HG02885 (cell line): ENCODE data around the gene ANKS4B.
"Not testable (repeated sequence)": the region's sequence is repeated elsewhere in the genome, so short reads cannot be mapped to it uniquely, and the experiment has no call there.

Source experiments
- ATAC-seq: cut with Tn5 transposase; IDR thresholded peaks from one replicate; pipeline ENCODE4 v1.9.1; 2021; ENCODE audit warnings: mild to moderate bottlenecking; ENCODE audit not compliant: unreplicated experiment, poor library complexity

Gene ANKS4B

DNA sequence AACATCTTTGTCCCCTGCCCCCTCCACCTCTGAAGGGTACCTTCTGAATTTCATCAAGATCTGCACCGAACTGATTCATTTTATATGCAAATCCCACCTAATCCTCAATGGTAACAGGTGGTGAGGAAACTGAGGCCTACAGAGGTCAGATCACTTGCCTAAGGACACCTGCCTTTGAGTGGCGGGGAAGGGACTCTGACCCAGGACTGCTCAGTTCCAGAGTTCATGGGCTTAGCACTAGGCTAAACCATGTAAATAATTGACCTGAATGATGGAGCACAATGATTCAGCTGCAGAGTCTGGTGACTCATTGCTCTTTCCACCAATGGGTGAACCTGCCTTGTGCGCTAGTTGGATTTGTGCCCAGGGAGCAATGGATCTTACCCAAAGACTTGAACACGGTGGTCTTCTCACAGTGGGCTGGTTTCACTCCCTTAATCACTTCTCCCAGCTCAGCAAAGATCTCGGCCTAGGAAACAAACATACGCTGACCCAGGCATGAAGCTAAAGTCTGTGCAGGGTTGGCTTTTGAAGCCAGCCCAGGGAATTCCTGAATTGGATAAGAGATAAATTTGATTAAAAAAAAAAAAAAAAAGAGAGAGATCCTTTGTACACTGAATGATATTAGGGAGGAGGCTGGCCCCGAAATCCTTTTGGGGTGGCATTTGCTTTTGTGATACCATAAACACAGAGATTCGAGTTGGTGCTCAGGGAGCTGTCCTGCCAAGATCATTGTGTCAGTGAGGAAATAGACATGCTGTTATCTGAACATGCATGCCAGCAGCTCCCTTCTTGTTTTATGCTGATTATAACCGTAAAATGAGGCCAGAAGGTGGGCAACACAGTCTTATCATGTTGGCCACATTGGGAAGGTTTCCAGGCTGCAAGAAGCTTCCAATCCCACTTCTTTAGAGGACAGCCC, 27.6 kb downstream of the ANKS4B start:
- no peak for ATAC-seq

DNA sequence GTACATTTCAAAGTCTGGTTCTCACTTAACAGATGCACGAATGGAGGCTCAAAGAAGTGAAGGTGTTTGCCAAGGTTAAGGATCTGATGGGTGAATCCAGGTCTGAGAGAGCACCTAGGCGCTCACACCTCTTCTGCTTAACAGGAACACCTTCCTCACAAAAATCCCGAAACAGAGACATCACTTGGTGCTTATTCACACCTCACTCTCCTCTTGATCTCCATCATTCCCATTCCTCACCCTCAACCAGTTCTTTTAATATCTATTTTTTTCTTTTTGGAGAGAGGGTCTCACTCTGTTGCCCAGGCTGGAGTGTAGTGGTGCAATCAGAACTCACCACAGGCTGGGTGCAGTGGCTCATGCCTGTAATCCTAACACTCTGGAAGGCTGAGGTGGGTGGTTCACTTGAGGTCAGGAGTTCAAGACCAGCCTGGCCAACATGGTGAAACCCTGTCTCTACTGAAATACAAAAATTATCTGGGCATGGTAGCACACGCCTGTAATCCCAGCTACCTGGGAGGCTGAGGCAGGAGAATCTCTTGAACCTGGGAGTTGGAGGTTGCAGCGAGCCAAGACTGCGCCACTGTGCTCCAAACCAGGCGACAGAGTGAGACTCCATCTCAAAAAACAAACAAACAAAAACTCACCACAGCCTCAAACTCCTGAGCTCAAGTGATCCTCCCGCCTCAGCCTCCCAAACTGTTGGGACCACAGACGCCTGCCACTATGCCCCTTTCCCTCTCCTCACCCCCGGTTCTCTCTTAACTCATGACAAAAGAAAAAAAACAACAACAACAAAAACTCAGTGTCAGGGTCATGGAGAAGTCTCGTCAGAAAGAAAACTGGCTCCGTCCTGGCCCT, 29.5 kb downstream of the ANKS4B start:
- no peak for ATAC-seq

DNA sequence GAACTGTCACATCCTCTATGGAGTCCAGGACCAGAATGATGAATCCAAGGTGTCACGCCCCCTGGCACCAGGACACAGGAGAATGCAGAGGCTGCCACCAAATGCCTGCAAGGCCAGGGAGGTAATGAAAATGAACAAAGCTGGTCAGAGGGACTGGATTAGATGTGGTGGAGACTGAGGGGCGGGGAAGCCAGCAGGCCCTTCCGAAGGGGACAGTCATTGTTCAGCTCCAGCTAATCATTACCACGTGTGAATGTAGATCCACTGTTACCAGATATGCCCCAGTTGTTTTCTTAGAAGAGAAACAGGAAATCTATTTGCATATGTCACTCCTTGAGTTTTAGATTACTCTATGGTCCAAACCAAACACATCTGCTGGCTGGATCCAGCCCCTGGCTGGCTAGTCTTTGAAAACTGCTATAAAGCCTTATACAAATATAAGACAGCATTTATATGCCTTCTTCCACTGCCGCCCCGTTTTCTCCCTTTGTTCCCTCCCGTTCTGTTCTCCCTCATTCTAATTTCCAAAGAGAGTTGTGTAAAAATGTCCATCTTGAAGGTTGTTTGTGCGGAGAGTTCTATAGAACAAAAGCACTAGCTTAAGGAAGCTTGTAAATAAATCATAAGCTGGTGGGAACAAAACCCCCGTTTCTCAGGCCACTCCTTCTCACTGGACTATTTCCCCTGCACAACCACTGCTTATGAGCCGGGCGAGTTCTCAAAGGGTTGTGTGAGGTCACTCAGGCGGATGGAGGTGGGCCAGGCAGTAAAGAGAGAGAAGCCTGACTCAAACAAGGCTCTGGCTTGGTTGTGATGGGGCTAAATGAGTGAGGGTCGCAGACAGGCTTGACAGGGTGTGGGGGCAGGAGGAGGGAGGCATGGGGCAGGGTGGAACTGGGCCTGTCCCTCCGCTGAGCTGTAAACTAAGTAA, 30.4 kb downstream of the ANKS4B start:
- ATAC-seq = peak; percentile 58

DNA sequence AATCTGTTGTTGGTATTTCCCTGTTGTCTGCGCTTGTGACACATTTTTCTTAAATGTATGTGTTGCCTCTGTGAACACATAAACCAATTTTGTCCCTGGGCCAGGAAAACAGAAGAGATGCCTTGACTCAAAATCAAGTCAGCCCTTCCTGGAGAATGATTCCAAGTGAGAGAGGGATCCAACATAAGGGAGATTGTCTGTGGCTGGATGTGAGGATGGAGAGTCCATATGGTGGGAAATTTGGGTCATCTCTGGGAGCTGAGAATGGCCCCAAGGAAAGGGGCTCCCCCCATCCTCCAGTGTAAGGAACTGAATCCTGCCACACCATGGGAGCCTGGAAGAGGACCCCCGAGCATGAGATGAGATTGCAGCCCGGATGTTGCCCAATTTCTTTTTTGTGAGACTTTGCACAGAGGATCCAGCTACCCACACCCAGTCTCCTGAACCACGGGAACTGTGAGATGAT, 31.1 kb downstream of the ANKS4B start:
- ATAC-seq = no peak

DNA sequence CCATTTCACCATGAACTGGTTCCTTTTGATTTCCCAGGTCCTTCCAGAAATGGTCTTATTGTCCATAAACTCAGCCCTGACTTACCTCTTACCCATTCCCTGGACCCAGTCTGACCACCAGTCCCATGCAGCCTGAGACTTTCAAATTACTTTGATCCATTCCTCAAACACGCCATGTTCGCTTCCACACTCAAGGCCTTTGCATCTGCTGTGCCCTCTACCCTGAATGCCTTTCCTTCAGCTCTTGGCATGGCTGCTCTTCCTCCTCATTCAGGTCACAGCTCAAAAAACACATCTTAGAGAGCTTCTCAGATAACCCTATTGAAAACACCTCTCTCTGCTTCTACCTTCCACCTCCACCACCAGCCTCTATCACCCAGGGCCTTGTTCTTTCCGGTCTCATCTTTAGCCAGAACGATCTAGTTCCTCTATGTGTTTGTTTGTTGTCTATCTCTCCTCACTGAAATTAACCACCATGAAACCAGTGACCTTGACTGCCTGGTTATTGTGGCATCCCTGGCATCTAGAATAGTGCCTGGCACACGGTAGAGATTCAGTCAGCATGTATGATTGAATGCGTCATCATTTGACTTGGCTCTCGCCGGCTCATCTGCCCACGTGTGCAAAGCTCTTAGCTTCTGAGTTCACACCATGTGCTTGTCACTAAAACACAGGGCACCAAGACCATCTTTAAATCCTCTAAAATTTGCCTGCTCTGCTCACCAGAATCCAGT, 31.8 kb downstream of the ANKS4B start:
- ATAC-seq = no peak

DNA sequence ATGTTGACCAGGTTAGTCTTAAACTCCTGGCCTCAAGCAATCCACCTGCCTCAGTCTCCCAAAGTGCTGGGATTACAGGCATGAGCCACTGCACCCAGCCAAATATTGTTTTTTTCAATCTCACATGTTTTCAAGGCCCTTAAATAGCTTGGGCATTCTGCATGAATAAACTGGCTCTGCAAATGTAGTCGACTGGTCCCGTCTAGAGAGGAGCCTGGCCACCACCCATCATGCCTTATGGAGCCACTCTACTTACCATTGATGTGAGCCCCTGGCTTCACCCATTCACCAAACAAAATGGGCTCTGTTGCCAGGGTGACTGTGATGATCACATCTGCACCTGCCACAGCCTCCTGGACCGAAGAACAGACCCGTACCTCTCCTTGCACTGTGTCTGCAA, 33.8 kb downstream of the ANKS4B start:
- ATAC-seq = no peak

DNA sequence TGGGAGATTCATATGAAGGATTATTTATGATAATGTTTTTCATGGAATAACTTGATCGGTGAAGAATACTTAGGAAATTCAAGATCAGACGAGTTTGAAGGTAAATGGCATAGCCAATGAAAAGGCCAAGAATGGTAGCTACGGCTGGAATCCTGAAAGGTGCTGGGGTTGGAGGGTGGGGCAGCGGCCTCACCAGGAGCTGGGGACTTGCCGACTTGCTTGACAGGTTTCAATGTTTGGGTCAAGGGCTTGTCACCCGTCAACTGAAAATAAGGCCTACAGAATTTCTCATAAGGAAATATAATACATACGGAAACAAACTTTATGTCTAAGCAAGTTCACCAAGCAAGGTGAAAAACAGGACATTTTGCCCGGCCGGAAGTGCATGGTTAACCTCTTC, 34.7 kb downstream of the ANKS4B start:
- no peak for ATAC-seq

DNA sequence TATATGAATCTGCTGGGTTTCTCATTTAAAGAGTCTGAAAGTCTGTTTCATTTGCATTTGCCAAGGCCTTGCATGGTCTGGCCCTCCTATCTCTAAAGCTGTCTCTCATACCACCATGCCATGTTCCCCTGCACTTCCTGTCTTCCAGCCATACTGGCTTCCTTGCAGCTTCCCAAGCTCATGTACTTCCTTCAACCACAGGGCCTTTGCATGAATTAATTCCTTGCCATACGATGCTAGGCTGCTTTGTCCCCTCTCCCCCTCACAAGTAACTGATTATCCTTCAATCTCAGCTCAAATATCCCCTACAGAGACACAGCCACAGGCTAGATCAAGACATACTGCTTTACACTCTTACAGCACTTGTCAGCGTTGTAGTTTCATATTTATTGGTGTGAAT, 38.8 kb downstream of the ANKS4B start:
- ATAC-seq = no peak

DNA sequence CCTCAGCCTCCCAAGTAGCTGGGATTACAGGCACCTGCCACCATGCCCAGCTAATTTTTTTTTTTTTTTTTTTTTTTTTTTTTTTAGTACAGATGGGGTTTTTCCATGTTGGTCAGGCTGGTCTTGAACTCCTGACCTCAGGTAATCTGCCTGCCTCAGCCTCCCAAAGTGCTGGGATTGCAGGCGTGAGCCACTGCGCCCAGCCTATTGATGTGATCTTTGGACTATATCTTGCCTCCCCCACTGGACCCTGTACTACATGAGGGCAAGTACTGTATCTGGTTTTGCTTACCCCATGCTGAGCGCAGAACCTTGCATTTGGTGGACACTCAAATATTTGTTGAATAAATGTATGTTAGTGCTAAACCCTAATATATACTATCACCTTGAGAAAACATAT, 39.3 kb downstream of the ANKS4B start:
- not testable (repeated sequence) for ATAC-seq

DNA sequence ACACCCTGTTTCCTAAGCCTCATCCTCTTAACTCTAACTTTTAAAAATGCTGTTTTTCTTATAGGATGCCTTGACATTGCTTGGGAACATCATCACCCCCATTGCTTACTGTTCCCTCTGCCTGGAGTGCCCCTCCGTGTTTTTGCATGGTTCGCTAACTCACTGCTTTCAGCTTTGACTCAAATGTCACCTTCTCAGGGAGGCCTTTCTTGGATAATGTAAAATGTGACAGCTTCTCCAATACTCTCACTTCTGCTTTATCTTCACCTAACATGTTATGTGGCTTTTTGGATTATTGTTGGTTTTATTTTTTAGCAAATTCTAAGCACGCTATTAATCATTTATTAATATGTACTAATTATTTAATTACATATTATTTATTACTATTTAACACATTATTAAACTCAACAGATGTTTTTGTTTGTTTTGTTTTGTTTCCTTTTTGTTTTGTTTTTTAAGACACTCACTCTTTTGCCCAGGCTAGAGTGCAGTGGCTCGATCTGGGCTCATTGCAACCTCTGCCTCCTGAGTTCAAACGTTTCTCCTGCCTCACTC, 40.8 kb downstream of the ANKS4B start:
- no peak for ATAC-seq

DNA sequence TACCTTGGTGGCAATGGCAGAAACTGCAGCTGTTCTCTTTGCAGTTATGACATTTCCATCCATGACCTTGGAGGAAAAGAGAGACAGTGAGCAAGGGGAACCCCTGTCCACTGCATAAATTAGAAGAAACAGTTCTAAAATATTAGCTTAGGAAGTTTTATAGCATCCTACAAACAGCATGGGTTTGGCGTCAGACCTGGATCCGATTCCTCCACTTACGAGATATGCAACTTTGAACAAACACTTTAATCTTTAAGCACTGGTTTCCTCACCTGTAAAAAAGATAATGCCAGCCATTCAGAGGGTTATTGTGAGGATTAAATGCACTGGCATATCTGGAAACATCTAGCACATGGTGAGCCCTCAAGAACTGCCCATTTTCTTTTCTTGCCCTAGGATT, 42.0 kb downstream of the ANKS4B start:
- no peak for ATAC-seq

DNA sequence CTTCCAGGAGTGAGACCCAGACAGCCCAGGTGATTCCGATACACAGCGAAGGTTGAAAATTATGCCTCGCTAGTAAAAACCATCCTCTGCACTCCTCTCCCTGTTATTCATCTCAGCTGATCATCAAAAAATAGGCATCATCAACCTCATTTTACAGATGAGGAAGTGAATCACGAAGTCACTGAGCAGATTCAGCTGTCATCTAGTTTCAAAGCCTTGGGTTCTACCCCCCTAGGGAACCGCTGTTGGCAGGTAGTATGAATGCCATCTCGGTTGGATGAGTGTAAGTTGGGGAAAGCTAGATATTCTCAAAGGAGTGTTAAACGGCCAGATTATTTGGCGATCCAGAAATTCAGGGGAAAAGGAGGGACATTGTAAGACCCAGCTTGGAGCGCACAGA, 42.6 kb downstream of the ANKS4B start:
- ATAC-seq = no peak

DNA sequence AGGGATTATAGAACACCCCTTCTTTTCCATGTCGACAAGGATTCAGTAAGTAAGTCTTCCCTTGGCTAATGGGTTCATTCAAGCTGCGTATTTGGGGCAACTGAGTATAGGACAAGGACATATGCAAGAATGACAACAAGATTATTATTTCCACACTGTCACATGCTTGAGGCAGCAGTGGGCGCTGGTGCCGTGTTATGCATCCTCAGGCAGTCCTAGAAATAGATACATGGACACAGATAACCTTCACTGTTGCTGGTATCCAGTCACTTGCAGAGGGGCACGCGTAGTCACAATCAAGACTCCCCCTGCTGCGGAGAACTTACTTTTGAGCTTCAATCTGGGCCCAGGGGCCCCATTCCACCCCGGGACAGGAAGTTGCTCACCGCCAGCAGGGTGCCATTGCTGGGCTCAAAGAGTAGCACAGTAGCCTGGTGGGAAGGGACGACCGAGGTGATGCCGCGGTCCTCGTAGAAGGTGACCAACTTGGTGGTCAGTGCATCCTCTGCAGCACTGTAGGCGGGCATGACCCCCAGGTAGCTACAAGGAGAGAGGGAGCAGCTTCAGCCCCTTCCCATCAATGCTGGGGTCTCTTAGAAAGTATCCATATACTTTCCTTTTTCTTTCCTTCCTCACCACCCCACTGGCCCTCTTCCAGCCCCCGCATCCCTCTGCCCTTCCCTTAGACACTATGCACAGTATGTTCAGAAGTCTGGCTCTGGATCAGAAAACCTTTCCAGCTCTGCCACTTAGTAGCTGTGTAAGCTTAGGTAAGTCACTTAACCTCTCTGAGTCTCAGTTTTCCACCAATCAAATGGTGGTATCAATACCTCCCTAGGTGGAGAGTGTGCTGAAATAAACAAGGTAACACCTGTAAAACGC, 43.8 kb downstream of the ANKS4B start:
- ATAC-seq = no peak

DNA sequence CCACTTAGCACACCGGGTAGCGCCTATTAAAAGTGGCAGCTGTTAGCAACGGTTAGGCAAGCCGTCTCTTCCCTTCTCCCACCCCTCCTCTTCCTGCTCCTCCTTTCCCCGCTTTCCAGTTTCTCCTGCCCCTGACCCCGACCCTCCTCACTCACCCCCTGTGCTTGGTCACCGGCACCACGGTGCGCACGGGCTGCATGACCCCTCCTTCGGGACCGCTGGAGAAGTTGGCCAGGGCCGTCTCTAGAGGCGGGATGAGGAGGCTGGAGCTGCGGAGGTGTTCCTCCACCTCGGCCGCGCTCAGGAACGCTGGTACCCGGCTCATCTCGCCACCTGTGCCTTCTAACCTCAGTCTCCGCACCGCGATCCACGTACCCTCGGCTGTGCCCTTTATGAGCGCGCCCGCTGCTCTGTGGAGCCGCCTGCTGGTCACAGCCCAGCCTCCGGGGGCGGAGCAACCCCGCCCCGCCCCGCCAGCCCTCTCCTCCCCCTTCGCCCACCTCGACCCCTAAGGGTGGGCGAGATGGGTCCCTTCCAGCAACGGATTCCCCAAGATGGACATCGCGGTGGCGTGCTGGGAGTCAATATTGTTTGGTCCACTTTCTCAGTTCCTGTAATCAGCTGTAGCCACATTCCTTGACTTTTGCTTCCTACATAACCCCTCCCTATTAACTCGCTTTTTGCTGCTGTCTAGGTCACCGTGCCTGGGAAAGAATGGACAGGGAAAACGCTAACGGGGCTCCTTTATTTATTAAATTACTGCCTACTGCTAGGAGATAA, 44.6 kb downstream of the ANKS4B start, which contains the start of gene CRYM:
Gene CRYM, minus strand, starts transcription at position 364 of the 780 bp plus-strand sequence. Its CDS starts 39 bp downstream, at position 325.
- peak; percentile 60 for ATAC-seq

DNA sequence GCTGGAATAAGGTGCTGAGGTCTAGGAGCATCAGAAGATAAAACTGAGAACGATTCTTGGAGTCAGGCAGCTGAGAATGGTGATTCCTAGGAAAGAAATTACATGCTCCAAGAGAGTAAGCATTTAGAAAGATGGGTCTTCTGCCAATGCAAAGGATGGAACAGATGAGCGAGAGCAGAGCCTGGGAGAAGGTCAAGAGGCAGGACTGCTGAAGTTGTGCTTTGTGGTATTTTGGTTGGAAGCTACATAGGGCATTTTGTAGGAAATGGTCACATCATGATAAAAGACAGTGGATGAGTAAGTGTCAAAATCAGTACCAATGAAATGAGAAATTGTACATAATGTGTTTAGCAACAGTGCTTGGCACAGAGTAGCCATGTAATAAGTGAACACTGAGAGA, 46.0 kb downstream of the ANKS4B start:
- no peak for ATAC-seq

DNA sequence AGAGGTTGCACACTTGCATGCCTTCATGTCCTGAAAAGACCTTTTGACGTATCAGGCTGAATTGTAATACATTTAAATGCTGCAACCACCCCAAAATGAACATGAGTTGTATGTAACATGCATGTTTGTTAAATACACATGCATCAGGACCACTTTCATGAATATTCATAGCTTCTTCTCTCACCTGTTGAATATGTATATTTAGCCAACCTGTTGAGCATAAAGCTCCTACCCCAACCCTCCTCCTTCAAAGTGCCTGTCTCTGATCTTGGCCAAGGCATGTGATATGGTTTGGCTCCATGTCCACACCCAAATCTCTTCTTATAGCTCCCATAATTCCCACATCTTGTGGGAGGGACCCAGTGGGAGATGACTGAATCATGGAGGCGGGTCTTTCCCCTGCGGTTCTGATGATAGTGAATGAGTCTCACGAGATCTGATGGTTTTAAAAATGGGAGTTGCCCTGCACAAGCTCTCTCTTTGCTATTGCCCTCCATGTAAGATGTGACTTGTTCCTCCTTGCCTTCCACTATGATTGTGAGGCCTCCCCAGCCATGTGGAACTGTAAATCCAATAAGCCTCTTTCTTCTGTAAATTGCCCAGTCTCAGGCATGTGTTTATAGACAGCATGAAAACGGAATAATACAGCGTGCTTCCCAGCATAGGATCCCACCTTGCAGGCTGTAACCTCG, 48.3 kb downstream of the ANKS4B start:
- no peak for ATAC-seq
